ENCODE results near the gene GCH1.

GRCh38 chr14:54823757-54824549 is 78.7 kb downstream of the GCH1 start:
- TF ChIP-seq GATA2 (IDR thresholded peaks at IDR 0.05; ENCODE audit: low read depth, low read length) (no peak), GATA3 (IDR thresholded peaks at IDR 0.05; ENCODE audit: low read depth, low read length) (no peak)
